ENCODE results near the gene CDK5R2. TPM values are rescaled to one million over a fixed set of nuclear protein-coding genes. Genes with fewer than 3 reads are reported as not detected.

The CDK5R2 gene
- total RNA-seq, 1 experiment from 2014 or later: 0.44 TPM

- Histone ChIP-seq H4K20me1 (ENCODE audit: insufficient read depth) (no peaks in the 10 kb centered on the region), H3K27me3 (ENCODE audit: insufficient read depth, low read length) (no peaks in the 10 kb centered on the region), H3K79me2 (ENCODE audit: insufficient read depth, low read length) (no peaks in the 10 kb centered on the region), H3K27ac (ENCODE audit: low read depth, low read length) (no peak overlapping the region), H3K9ac (ENCODE audit: low read length) (no peak overlapping the region), H3K4me1 (ENCODE audit: control insufficient read depth in 1 of 2, insufficient read depth in 2 of 2, low read length in 2 of 2) (no peaks in the 10 kb centered on the region), H3K4me3 (replicated peaks in 1 of 2; ENCODE audit: low read depth in 1 of 2, low read length in 2 of 2) (no peak overlapping the region), H3K36me3 (ENCODE audit: control insufficient read depth in 1 of 2, insufficient read depth in 2 of 2, low read length in 2 of 2) (no peaks in the 10 kb centered on the region), H2AFZ (ENCODE audit: low read depth, low read length, poor library complexity, severe bottlenecking) (no peak overlapping the region), H3K4me2 (ENCODE audit: low read length) (no peak overlapping the region), H3K9me3 (ENCODE audit: control insufficient read depth in 1 of 2, insufficient read depth in 1 of 2, low read depth in 1 of 2, low read length in 2 of 2) (no peaks in the 10 kb centered on the region), H3K9me2 (ENCODE audit: insufficient read depth) (no peaks in the 10 kb centered on the region)
- BruUV-seq (replicated peaks): no TSS peak
- DNase-seq (ENCODE audit: low read depth, low spot score): no peak
- CTCF ChIA-PET: no interaction called here
- intact Hi-C loops (cut with micrococcal nuclease): no loop called here
- TF ChIP-seq SP1 (IDR thresholded peaks at IDR 0.05; ENCODE audit: low read depth) (no peak), CTCF (IDR thresholded peaks at IDR 0.05 in 2 of 3, conservative IDR thresholded peaks at IDR 0.05 in 1 of 3; ENCODE audit: borderline replicate concordance in 1 of 3, insufficient read depth in 1 of 3, low read depth in 2 of 3, low read length in 2 of 3) (no peak), REST (IDR thresholded peaks at IDR 0.05; ENCODE audit: low read depth) (no peak), EZH2 (IDR thresholded peaks at IDR 0.05) (no peak), CEBPB (IDR thresholded peaks at IDR 0.05; ENCODE audit: low read depth) (no peak), FOSL1 (IDR thresholded peaks at IDR 0.05; ENCODE audit: low read depth) (no peak), SRF (IDR thresholded peaks at IDR 0.05; ENCODE audit: low read depth) (no peak), POLR2A (IDR thresholded peaks at IDR 0.05; ENCODE audit: borderline replicate concordance, extremely low read depth, insufficient read depth, insufficient read length) (no peak), ZFX (IDR thresholded peaks at IDR 0.05) (no peak), EGR1 (IDR thresholded peaks at IDR 0.05; ENCODE audit: low read depth) (no peak), EZH2phosphoT487 (IDR thresholded peaks at IDR 0.05; ENCODE audit: borderline replicate concordance) (no peak), YY1 (IDR thresholded peaks at IDR 0.05; ENCODE audit: extremely low read depth, insufficient replicate concordance, low read depth, low read length) (no peak), JUND (IDR thresholded peaks at IDR 0.05) (no peak), ZBTB33 (IDR thresholded peaks at IDR 0.05; ENCODE audit: extremely low read depth, insufficient replicate concordance, low read length) (no peak), TCF7L2 (IDR thresholded peaks at IDR 0.05; ENCODE audit: borderline replicate concordance, extremely low read depth, insufficient read depth, insufficient read length) (no peak), ATF3 (IDR thresholded peaks at IDR 0.05) (no peak), RAD21 (IDR thresholded peaks at IDR 0.05; ENCODE audit: low read depth) (no peak)
- ATAC-seq: no peak
- RAD21 ChIA-PET (ENCODE audit: low non-redundant PET in 1 of 2, low total read pairs in 2 of 2, uncharacterized antibody in 2 of 2, unreplicated experiment in 2 of 2): no interaction called here
- POLR2A ChIA-PET: no interaction called here
Measured at GRCh38 chr2:218920504-218920903, 39.0 kb upstream of the CDK5R2 start.

Measured in HCT116 (cell line).